ENCODE data around the gene APMAP.

DNA sequence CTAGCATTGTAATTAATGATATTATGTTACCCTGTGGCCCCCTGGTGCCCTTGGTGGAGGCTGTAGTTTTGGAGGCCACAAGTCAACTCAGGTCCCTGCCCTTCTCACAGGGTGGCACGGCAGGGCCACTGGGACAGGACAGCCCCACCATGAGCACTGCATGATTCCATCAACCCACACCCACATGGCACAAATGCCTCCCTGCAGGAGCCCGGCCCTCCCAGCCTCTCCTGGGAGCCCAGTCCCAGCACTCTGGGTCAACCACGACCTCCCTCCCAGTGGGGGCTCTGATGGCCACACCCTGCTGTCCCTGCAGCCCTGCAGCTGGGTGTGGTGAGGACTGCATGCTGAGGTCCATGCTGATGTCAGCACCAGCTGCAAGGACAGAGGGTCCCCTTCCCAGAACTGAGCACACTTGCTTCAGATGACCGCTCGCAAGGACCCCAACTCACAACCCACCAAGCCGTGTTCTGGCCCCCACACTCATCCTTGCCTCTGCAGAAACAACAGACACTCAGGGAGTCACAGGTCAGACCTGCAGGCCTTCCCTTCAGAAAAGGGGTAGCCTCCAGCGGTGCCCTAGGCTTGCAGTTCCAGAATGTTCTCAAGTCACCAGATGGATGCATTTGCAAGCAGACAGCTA is 59.2 kb downstream of the APMAP start:
- TF ChIP-seq, protein P1, sequence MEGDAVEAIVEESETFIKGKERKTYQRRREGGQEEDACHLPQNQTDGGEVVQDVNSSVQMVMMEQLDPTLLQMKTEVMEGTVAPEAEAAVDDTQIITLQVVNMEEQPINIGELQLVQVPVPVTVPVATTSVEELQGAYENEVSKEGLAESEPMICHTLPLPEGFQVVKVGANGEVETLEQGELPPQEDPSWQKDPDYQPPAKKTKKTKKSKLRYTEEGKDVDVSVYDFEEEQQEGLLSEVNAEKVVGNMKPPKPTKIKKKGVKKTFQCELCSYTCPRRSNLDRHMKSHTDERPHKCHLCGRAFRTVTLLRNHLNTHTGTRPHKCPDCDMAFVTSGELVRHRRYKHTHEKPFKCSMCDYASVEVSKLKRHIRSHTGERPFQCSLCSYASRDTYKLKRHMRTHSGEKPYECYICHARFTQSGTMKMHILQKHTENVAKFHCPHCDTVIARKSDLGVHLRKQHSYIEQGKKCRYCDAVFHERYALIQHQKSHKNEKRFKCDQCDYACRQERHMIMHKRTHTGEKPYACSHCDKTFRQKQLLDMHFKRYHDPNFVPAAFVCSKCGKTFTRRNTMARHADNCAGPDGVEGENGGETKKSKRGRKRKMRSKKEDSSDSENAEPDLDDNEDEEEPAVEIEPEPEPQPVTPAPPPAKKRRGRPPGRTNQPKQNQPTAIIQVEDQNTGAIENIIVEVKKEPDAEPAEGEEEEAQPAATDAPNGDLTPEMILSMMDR (IDR thresholded peaks at IDR 0.05), result no peak
- no peak for TF ChIP-seq ZFX (IDR thresholded peaks at IDR 0.05; ENCODE audit: borderline replicate concordance)

Data from 22Rv1 (cell line).